Muscle layer of colon (tissue), 2 donors: ENCODE measurements around the gene PRDM16.

Experiments used
- H3K27ac ChIP-seq: one replicate; pipeline ENCODE4 v1.7.0; 2013; ENCODE audit warnings: low read depth, mild to moderate bottlenecking, low read length, moderate library complexity
- H3K27me3 ChIP-seq, 2 donors: one replicate each; pipeline ENCODE4 v1.7.0; 2013; ENCODE audit warnings: low read length in 2 of 2, mild to moderate bottlenecking in 2 of 2; ENCODE audit not compliant: insufficient read depth in 2 of 2, control insufficient read depth in 1 of 2
- H3K36me3 ChIP-seq: one replicate; pipeline ENCODE4 v1.7.0; 2013; ENCODE audit warnings: mild to moderate bottlenecking, low read length; ENCODE audit not compliant: insufficient read depth
- H3K4me1 ChIP-seq: one replicate; pipeline ENCODE4 v1.7.0; 2013; ENCODE audit warnings: mild to moderate bottlenecking, low read length; ENCODE audit not compliant: insufficient read depth
- H3K4me3 ChIP-seq, 2 donors: one replicate each; pipeline ENCODE4 v1.7.0; 2013; ENCODE audit warnings: low read length in 2 of 2, low read depth in 1 of 2, mild to moderate bottlenecking in 1 of 2, moderate library complexity in 1 of 2
- H3K9ac ChIP-seq: one replicate; pipeline ENCODE4 v1.7.0; 2013; ENCODE audit warnings: low read length
- H3K9me3 ChIP-seq: one replicate; pipeline ENCODE4 v1.7.0; 2013; ENCODE audit warnings: mild to moderate bottlenecking, low read length
- donor health status: abdominal sarcoma.
- donor health status: Adenocarcinoma of cecum.

Gene PRDM16

GRCh38 chr1:3188150-3188971 lies 119.4 kb downstream of the PRDM16 start:
- H3K9ac ChIP-seq, result no peak overlapping the region
- H3K27me3 ChIP-seq, result peaks cover 0 to 19% of the 10 kb centered on the region in 2 donors
- H3K9me3 ChIP-seq, result no peaks in the 10 kb centered on the region
- H3K4me1 ChIP-seq, result peaks cover 8% of the 10 kb centered on the region
- H3K36me3 ChIP-seq, result no peaks in the 10 kb centered on the region
- H3K27ac ChIP-seq, result no peak overlapping the region
- H3K4me3 ChIP-seq, result no peak overlapping the region

DNA sequence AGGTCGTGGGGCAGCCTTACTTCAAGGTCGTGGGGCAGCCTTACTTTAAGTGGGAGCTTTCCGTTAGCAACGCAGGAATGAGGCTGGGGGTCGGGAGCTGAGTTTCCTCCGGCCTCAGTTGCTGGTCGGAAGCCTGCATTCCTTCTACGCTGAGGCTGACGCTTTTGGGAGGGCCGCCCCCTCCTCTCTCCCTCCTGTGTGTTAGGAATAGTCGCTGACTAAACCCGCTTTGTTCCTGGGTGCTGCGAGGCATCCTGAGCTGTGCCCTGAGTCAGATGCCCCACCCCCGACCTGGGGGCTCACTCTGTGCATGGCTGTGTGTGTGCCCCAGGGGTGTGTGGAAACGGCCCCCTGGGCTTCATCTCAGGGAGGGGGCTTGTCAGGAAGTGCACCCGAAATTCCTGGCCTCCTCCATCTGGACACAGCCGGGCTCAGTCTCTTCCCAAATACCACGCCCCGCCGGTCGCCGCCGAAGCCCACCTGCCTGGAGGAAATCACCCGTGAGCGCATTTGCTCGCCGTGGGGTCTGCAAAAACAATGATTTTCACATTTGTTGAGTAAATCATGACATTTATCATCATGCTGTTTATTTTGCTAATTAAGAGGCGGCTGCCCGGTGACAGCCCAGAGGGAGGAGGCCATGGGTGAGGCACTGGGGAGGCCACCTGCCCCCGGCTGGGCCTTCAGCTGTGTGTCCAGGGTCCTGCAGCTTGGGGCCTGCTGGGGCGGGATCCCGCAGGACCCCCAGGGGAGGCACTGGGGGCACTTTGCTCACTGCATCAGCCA lies 121.4 kb downstream of the PRDM16 start:
- Histone ChIP-seq H3K4me1 (peaks cover 8% of the 10 kb centered on the region), H3K9ac (no peak overlapping the region), H3K27me3 (peaks cover 0 to 10% of the 10 kb centered on the region in 2 donors), H3K4me3 (no peak overlapping the region), H3K27ac (no peak overlapping the region), H3K9me3 (no peaks in the 10 kb centered on the region), H3K36me3 (no peaks in the 10 kb centered on the region)

GRCh38 chr1:3192361-3192760 lies 123.4 kb downstream of the PRDM16 start:
- Histone ChIP-seq H3K4me3 (no peak overlapping the region), H3K27me3 (no peaks in the 10 kb centered on the region), H3K9me3 (no peaks in the 10 kb centered on the region), H3K4me1 (no peaks in the 10 kb centered on the region), H3K9ac (no peak overlapping the region), H3K27ac (no peak overlapping the region), H3K36me3 (no peaks in the 10 kb centered on the region)

DNA sequence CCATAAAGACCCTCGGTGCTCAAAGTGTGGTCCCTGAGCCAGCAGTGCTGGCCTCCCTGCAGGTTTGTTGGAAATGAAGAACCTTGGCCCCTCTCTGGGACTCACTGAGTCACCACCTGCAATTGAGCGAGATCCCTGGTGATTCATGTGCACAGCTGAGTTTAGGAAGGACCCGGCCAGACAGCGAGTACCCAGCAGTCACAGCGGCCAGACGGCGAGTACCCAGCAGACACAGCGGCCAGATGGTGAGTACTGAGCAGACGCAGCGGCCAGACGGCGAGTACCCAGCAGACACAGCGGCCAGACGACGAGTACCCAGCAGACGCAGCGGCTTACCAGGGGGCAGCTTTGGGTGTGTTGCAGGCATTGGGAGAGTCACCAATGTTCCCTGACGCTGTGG lies 123.8 kb downstream of the PRDM16 start:
- Histone ChIP-seq H3K27me3 (no peaks in the 10 kb centered on the region), H3K4me3 (no peak overlapping the region), H3K36me3 (no peaks in the 10 kb centered on the region), H3K4me1 (no peaks in the 10 kb centered on the region), H3K9ac (no peak overlapping the region), H3K9me3 (no peaks in the 10 kb centered on the region), H3K27ac (no peak overlapping the region)

DNA sequence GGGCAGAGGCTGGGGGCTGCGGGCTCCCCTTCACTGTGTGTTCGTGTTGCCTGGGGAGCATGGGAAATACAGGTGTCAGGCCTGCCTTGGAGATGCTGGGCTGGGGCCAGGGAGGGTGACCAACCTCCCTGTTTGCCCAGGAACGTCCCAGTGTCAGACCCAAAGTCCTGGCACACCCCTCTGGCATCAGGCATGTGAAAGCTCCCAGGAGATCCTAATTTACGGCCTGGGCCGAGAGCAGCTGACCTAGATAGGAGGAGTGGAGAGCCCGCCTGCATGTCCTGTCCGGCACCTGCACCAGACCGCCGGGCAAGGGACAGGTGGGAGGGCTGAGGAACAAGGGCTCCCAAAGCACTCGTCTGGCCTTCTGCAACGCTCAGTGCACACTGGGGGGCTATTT lies 124.8 kb downstream of the PRDM16 start:
- H3K27ac ChIP-seq, result no peak overlapping the region
- no peak overlapping the region for H3K4me3 ChIP-seq
- H3K4me1 ChIP-seq, result no peaks in the 10 kb centered on the region
- H3K27me3 ChIP-seq, result no peaks in the 10 kb centered on the region
- H3K36me3 ChIP-seq, result no peaks in the 10 kb centered on the region
- H3K9ac ChIP-seq, result no peak overlapping the region
- no peaks in the 10 kb centered on the region for H3K9me3 ChIP-seq

GRCh38 chr1:3194760-3195479 lies 125.9 kb downstream of the PRDM16 start:
- Histone ChIP-seq H3K4me3 (no peak overlapping the region), H3K9ac (no peak overlapping the region), H3K36me3 (no peaks in the 10 kb centered on the region), H3K4me1 (no peaks in the 10 kb centered on the region), H3K27me3 (no peaks in the 10 kb centered on the region), H3K9me3 (no peaks in the 10 kb centered on the region), H3K27ac (no peak overlapping the region)

DNA sequence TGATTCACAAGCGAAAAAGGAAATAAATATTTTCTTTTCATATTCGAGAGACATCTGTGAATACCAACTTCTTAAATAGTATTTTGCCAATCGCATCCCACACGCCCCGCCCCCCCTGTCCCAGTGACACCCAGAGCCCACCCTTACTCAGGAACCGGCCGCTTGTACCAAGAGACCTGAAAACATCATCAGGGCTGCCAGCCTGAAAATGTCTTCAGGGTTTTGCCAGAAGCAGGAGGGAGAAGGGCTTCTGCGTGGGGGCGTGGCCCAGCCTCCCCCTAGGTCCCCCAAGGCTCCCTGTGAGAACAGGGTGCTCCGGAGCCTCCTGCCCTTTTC lies 126.4 kb downstream of the PRDM16 start:
- Histone ChIP-seq H3K9me3 (no peaks in the 10 kb centered on the region), H3K27ac (no peak overlapping the region), H3K27me3 (no peaks in the 10 kb centered on the region), H3K4me3 (no peak overlapping the region), H3K36me3 (no peaks in the 10 kb centered on the region), H3K4me1 (no peaks in the 10 kb centered on the region), H3K9ac (no peak overlapping the region)

GRCh38 chr1:3195966-3196515 lies 127.0 kb downstream of the PRDM16 start:
- H3K4me1 ChIP-seq, result no peaks in the 10 kb centered on the region
- H3K36me3 ChIP-seq, result no peaks in the 10 kb centered on the region
- no peak overlapping the region for H3K4me3 ChIP-seq
- H3K9ac ChIP-seq, result no peak overlapping the region
- H3K27me3 ChIP-seq, result no peaks in the 10 kb centered on the region
- H3K27ac ChIP-seq, result no peak overlapping the region
- H3K9me3 ChIP-seq, result no peaks in the 10 kb centered on the region

GRCh38 chr1:3196577-3197245 lies 127.7 kb downstream of the PRDM16 start:
- Histone ChIP-seq H3K9me3 (no peaks in the 10 kb centered on the region), H3K9ac (no peak overlapping the region), H3K27ac (no peak overlapping the region), H3K4me3 (no peak overlapping the region), H3K4me1 (no peaks in the 10 kb centered on the region), H3K27me3 (no peaks in the 10 kb centered on the region), H3K36me3 (no peaks in the 10 kb centered on the region)

DNA sequence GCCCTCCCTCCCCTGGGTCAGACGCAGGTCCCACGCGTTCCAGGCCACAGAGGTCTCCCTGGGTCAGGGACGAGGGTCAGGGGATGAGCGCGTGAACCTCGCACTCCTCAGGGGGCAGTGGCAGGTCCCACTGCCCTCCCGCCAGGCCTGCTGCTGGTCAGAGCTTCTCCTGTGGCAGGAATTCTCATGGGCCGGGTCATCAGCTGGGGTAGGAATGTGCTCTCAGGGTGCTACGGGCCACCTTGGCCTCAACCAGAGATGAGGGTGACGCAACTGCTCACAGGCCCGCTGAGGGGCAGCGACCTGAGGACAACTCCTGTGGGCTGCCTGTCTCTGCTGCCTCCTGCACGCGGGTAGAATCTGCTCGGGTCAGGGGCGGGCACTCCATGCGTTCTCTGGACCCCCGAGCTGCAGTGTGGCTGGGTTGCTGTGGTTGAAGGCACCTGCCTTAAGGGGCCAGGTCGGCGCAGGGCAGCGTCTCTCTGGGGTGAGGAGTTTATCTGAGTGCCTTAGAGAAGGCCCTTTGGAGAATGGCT lies 128.8 kb downstream of the PRDM16 start:
- no peak overlapping the region for H3K9ac ChIP-seq
- H3K27ac ChIP-seq, result no peak overlapping the region

More for the DNA sequence above, 128.8 kb downstream of the PRDM16 start:
- no peaks in the 10 kb centered on the region for H3K36me3 ChIP-seq
- no peaks in the 10 kb centered on the region for H3K4me1 ChIP-seq
- H3K4me3 ChIP-seq, result no peak overlapping the region
- H3K9me3 ChIP-seq, result no peaks in the 10 kb centered on the region
- no peaks in the 10 kb centered on the region for H3K27me3 ChIP-seq
